ENCODE measurements around the gene NR1I3.

- TF ChIP-seq POLR2A (IDR thresholded peaks at IDR 0.05) (no peak), CTCF (IDR thresholded peaks at IDR 0.05 in 4 of 5, conservative IDR thresholded peaks at IDR 0.05 in 1 of 5) (no peak)
These were observed 50.7 kb downstream of the NR1I3 start for GRCh38 chr1:161187311-161187710.

Measured in gastrocnemius medialis (tissue), 4 donors.